Esophagus (tissue), 2 donors: ENCODE measurements around the gene ZNF506. TPM values are rescaled to one million over a fixed set of nuclear protein-coding genes. Genes with fewer than 3 reads are reported as not detected.
A peak's percentile ranks its signal among the peaks of the same experiment; 100 is the strongest.
"Not testable (repeated sequence)": the region's sequence is repeated elsewhere in the genome, so short reads cannot be mapped to it uniquely, and the experiment has no call there.

Experiments used
- H3K27ac ChIP-seq, 2 donors: one replicate each; pipeline ENCODE4 v1.5.1; 2013; ENCODE audit warnings: low read depth in 2 of 2, mild to moderate bottlenecking in 2 of 2, inconsistent platforms in 1 of 2, low read length in 1 of 2, moderate library complexity in 1 of 2
- H3K27me3 ChIP-seq, 2 donors: one replicate each; pipeline ENCODE4 v1.6.1; 2013; ENCODE audit warnings: low read length in 2 of 2, control low read depth in 1 of 2, mild to moderate bottlenecking in 1 of 2; ENCODE audit not compliant: insufficient read depth in 2 of 2, control insufficient read depth in 1 of 2
- H3K36me3 ChIP-seq, 2 donors: one replicate each; pipeline ENCODE4 v1.6.1; 2013; ENCODE audit warnings: low read length in 1 of 2; ENCODE audit not compliant: control insufficient read depth in 2 of 2, insufficient read depth in 2 of 2
- H3K4me1 ChIP-seq, 2 donors: one replicate each; pipeline ENCODE4 v1.6.1; 2013; ENCODE audit warnings: low read length in 1 of 2; ENCODE audit not compliant: control insufficient read depth in 2 of 2, insufficient read depth in 2 of 2
- H3K4me3 ChIP-seq, 2 donors: one replicate each; pipeline ENCODE4 v1.5.1; 2013; ENCODE audit warnings: low read length in 2 of 2, mild to moderate bottlenecking in 2 of 2, low read depth in 1 of 2, moderate library complexity in 1 of 2
- H3K9me3 ChIP-seq, 2 donors: one replicate each; pipeline ENCODE4 v1.6.1; 2013; ENCODE audit warnings: mild to moderate bottlenecking in 2 of 2, low read depth in 1 of 2, low read length in 1 of 2, moderate library complexity in 1 of 2; ENCODE audit not compliant: control insufficient read depth in 2 of 2, insufficient read depth in 1 of 2
- WGBS, 2 donors: extraction: QIAGEN DNeasy Blood & Tissue Kit; methylation state at CpG; one replicate each; pipeline ENCODE4 v1.1.7; 2013; 5-methylcytosine and 5-hydroxymethylcytosine counted together
- polyA plus RNA-seq, 2 donors: library from polyadenylated mRNA; stranded (reverse); fragments of 200-250 nt; gene quantifications; one replicate each; pipeline ENCODE4 v1.2.3, GENCODE V29; 2013
- donor health status: healthy with polysubstance abuse.
- donor health status: Bipolar disorder and iron deficiency.

The ZNF506 gene
- polyA plus RNA-seq, 2 donors = 3.4 to 5.1 TPM

DNA sequence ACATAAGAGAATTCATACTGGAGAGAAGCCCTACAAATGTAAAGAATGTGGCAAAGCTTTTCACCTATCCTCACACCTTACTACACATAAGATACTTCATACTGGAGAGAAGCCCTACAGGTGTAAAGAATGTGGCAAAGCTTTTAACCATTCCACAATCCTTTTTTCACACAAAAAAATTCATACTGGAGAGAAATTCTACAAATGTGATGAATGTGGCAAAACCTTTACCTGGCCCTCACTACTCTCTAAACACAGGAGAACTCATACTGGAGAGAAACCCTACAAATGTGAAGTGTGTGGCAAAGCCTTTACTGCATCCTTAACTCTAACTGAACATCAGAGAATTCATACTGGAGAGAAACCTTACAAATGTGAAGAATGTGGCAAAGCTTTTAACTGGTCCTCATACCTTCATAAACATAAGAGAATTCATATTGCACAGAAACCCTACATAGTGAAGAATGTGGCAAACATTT, 14.0 kb upstream of the ZNF506 start:
- H3K36me3 ChIP-seq = no peaks in the 10 kb centered on the region
- peaks cover 8 to 17% of the 10 kb centered on the region in 2 donors for H3K9me3 ChIP-seq
- no peaks in the 10 kb centered on the region for H3K4me1 ChIP-seq
- H3K4me3 ChIP-seq = no peak overlapping the region
- H3K27ac ChIP-seq = no peak overlapping the region
- H3K27me3 ChIP-seq = no peaks in the 10 kb centered on the region

- no peaks in the 10 kb centered on the region for H3K4me1 ChIP-seq
- H3K9me3 ChIP-seq = peaks cover 14 to 16% of the 10 kb centered on the region in 2 donors
- no peak overlapping the region for H3K27ac ChIP-seq
- no peak overlapping the region for H3K4me3 ChIP-seq
- WGBS, 2 donors = 92% methylated on average over 11 of the region's 11 CpGs
- H3K36me3 ChIP-seq = no peaks in the 10 kb centered on the region
- no peaks in the 10 kb centered on the region for H3K27me3 ChIP-seq
Observed at GRCh38 chr19:19826875-19827274, 5.3 kb upstream of the ZNF506 start.

DNA sequence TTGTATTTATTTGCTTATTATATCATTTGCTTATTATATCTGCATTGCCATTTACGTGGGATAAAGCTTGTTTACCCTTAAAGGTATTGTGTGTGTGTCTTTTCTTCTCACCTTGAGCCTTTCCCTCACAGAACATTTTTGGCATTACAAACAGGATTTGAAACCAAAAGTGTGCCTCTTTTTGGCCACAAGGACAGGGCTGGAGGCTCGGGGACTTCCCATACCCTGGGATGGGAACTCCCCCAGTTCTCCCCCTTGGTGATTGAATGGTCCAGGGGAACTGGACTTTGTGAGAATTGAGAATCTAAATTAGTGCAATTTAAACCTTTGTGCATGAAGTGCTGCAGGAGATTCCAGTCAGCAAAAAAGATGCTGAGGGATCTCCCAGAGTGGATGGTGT, 2.4 kb upstream of the ZNF506 start:
- 74 to 87% methylated on average over 2 of the region's 2 CpGs for WGBS, 2 donors
- Histone ChIP-seq H3K36me3 (no peaks in the 10 kb centered on the region), H3K4me1 (no peaks in the 10 kb centered on the region), H3K27ac (no peak overlapping the region), H3K4me3 (no peak overlapping the region), H3K27me3 (no peaks in the 10 kb centered on the region), H3K9me3 (no peaks in the 10 kb centered on the region)

DNA sequence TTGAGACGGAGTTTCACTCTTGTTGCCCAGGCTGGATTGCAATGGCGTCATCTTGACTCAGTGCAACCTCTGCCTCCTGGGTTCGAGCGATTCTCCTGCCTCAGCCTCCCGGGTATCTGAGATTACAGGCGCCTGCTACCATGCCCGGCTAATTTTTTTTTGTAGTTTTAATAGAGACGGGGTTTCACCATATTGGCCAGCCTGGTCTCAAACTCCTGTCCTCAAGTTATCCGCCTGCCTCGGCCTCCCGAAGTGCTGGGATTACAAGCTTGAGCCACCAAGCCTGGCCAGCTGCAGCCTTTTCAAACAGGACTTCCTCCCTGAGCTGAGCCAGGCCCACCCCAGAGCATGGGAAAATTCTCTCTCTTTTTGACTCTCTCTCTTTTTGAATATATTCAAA, 426 bp upstream of the ZNF506 start:
- H3K36me3 ChIP-seq, H3K27me3 ChIP-seq, H3K4me1 ChIP-seq, H3K9me3 ChIP-seq: not testable (repeated sequence)
- WGBS, 2 donors = 2 to 12% methylated on average over 11 of the region's 11 CpGs
- Histone ChIP-seq H3K4me3 (peak overlapping the region; percentile 9 to 90), H3K27ac (peak overlapping the region; percentile 99)

GRCh38 chr19:19820774-19821320, 703 bp downstream of the ZNF506 start:
- H3K27me3 ChIP-seq = no peaks in the 10 kb centered on the region
- WGBS, 2 donors = 12 to 16% methylated on average over 17 of the region's 17 CpGs

GRCh38 chr19:19817357-19817756, 4.2 kb downstream of the ZNF506 start:
- H3K36me3 ChIP-seq = no peaks in the 10 kb centered on the region
- no peaks in the 10 kb centered on the region for H3K27me3 ChIP-seq
- peaks cover 0 to 3% of the 10 kb centered on the region in 2 donors for H3K9me3 ChIP-seq
- H3K4me1 ChIP-seq = peaks cover 0 to 2% of the 10 kb centered on the region in 2 donors
- H3K4me3 ChIP-seq = no peak overlapping the region
- 81 to 88% methylated on average over 3 of the region's 3 CpGs for WGBS, 2 donors
- H3K27ac ChIP-seq = no peak overlapping the region

More at GRCh38 chr19:19820774-19821320, 703 bp downstream of the ZNF506 start:
- Histone ChIP-seq H3K27ac (peak overlapping the region; percentile 99), H3K4me1 (peaks cover 0 to 2% of the 10 kb centered on the region in 2 donors), H3K4me3 (peak overlapping the region; percentile 90 to 91), H3K9me3 (peaks cover 0 to 3% of the 10 kb centered on the region in 2 donors), H3K36me3 (no peaks in the 10 kb centered on the region)

DNA sequence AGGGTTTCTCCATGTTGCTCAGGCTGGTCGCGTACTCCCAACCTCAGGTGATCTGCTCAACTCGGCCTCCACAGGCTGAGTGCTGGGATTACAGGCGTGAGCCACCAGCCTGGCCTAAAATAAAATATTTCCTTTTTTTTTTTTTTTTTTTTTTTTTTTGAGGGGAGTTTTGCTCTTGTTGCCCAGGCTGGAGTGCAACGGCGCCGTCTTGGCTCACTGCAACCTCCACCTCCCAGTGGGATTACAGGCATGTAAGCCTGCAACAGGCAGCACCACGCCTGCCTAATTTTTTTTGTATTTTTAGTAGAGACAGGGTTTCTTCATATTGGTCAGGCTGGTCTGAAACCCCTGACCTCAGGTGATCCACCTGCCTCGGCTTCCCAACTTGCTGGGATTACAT, 4.9 kb downstream of the ZNF506 start:
- no peak overlapping the region for H3K27ac ChIP-seq
- peaks cover 0 to 3% of the 10 kb centered on the region in 2 donors for H3K9me3 ChIP-seq
- H3K4me1 ChIP-seq = peaks cover 0 to 2% of the 10 kb centered on the region in 2 donors
- no peaks in the 10 kb centered on the region for H3K36me3 ChIP-seq
- no peak overlapping the region for H3K4me3 ChIP-seq
- H3K27me3 ChIP-seq = no peaks in the 10 kb centered on the region
- WGBS, 2 donors = 82 to 87% methylated on average over 9 of the region's 9 CpGs

GRCh38 chr19:19811999-19812398, 9.6 kb downstream of the ZNF506 start:
- H3K4me1 ChIP-seq, H3K36me3 ChIP-seq, H3K27me3 ChIP-seq, H3K4me3 ChIP-seq, H3K27ac ChIP-seq, H3K9me3 ChIP-seq: not testable (repeated sequence)
- 90 to 97% methylated on average over 1 of the region's 1 CpG for WGBS, 2 donors

DNA sequence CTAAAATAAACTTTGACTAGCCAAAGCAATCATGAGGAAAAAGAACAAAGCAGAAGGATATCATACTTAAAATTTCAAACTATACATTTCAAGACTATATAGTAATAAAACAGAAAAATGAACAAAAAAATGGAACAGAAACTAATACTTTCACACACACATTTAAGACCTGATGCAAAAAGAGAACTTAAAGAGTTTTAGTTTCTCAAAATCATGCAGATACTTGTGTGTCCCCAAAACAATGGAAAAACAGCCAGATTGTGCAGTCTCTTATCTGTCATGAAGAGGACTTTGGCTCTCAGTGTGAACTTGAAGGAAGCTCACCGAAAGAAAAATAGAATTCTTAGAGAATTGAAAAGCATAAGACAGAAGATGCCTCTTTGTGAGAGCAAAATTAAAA, 16.1 kb downstream of the ZNF506 start:
- H3K36me3 ChIP-seq = peaks cover 6 to 7% of the 10 kb centered on the region in 2 donors
- H3K4me3 ChIP-seq = no peak overlapping the region
- WGBS, 2 donors = 70 to 94% methylated on average over 1 of the region's 1 CpG
- peaks cover 2 to 8% of the 10 kb centered on the region in 2 donors for H3K9me3 ChIP-seq
- no peaks in the 10 kb centered on the region for H3K27me3 ChIP-seq
- H3K27ac ChIP-seq = no peak overlapping the region
- H3K4me1 ChIP-seq = no peaks in the 10 kb centered on the region

DNA sequence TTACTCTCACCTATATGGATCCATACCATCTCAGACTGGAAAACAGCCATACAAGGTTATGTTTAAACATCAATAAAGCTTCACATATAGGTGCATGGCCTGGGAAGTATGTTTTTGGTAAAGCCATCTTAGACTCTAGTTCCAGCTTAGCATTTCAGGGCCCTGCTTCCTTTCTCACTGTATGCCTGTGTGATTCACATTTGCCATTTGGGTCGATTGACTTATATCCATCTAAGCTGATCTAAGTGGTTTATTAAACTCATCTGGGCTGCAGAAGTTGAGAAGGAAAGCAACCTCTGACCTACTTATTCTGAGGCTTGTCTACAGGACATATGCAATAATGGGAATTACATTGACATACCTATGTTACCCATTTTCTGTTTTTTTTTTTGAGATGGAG, 33.5 kb downstream of the ZNF506 start:
- peaks cover 5 to 15% of the 10 kb centered on the region in 2 donors for H3K36me3 ChIP-seq

More for the DNA sequence above, 33.5 kb downstream of the ZNF506 start:
- 87 to 92% methylated on average over 1 of the region's 1 CpG for WGBS, 2 donors
- H3K4me1 ChIP-seq = no peaks in the 10 kb centered on the region
- no peak overlapping the region for H3K27ac ChIP-seq
- no peaks in the 10 kb centered on the region for H3K27me3 ChIP-seq
- peaks cover 4 to 10% of the 10 kb centered on the region in 2 donors for H3K9me3 ChIP-seq
- no peak overlapping the region for H3K4me3 ChIP-seq
